ENCODE results near the gene JSRP1. TPM values are rescaled to one million over a fixed set of nuclear protein-coding genes. Genes with fewer than 3 reads are reported as not detected.

The JSRP1 gene
- total RNA-seq, 1 donor from 2014 or later = not detected

DNA sequence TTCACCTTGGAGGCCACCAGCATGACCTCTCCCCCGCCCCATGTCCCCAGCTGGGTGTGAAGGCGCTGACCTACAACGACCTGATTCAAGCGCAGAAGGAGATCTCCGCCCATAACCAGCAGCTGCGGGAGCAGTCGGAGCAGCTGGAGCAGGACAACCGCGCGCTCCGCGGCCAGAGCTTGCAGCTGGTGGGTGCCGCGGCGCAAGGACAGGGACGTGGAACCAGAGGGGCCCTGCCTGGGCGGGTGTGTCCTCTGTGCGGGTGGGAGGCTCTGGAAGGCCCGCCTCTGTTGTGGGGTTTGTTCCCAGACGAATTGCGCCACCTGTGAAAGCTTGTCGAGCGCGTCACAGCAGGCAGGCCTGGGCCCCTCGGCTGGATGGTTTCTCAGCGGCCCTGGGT, 42.4 kb downstream of the JSRP1 start:
- H3K36me3 Mint-ChIP-seq (ENCODE audit: unreplicated experiment) = peaks cover 4% of the 10 kb centered on the region
- TF ChIP-seq, protein P1, sequence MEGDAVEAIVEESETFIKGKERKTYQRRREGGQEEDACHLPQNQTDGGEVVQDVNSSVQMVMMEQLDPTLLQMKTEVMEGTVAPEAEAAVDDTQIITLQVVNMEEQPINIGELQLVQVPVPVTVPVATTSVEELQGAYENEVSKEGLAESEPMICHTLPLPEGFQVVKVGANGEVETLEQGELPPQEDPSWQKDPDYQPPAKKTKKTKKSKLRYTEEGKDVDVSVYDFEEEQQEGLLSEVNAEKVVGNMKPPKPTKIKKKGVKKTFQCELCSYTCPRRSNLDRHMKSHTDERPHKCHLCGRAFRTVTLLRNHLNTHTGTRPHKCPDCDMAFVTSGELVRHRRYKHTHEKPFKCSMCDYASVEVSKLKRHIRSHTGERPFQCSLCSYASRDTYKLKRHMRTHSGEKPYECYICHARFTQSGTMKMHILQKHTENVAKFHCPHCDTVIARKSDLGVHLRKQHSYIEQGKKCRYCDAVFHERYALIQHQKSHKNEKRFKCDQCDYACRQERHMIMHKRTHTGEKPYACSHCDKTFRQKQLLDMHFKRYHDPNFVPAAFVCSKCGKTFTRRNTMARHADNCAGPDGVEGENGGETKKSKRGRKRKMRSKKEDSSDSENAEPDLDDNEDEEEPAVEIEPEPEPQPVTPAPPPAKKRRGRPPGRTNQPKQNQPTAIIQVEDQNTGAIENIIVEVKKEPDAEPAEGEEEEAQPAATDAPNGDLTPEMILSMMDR (IDR thresholded peaks at IDR 0.05; ENCODE audit: partially characterized antibody, unreplicated experiment) = no peak
- H3K27ac Mint-ChIP-seq (ENCODE audit: unreplicated experiment) = no peak overlapping the region
- H3K27me3 Mint-ChIP-seq (ENCODE audit: unreplicated experiment) = peaks cover 6% of the 10 kb centered on the region
- no peak for DNase-seq
- peaks cover 4% of the 10 kb centered on the region for H3K9me3 Mint-ChIP-seq (ENCODE audit: unreplicated experiment)
- peaks cover 6% of the 10 kb centered on the region for H3K4me1 Mint-ChIP-seq (ENCODE audit: low read depth, unreplicated experiment)
- no peak overlapping the region for H3K4me3 Mint-ChIP-seq (ENCODE audit: unreplicated experiment)

DNA sequence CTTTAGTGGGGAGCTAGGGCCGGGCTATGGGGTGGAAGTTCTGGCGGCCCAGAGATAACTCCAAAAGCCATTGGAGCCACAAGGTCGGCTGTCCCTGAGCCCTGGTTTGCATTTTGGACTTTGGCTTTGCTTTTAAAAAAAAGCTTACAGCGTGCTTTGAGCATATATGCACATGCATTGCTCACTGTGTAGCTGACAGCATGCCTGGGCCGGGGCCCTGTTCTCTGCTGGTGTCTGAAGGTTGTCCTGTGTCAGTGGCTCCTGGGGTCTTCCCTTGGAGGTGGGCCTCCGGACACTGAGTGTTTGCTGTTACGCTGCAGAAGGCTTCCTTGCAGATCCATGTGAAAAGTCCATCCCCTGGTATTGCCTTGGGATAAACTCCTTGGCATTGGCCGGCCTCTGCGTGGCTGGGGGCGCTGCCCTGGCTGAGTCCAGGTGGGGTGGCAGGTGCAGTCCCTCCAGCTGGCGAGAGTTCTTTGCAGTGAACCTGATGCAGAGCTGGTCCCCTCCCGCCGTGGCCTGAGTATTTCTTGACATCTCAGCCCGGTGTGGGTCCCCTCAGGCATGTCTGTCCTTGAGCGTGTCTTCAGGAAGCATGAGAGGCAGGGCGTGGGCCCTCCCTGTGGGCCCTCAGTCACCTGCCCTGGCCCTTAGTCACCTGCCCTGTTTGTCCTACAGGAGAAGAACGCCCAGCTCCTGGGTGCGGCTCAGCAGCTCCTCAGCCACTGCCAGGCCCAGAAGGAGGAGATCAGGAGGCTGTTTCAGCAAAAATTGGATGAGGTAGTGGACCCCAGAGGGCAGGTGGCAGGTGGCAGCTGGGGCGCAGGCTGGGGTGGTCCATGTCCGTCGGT, 43.1 kb downstream of the JSRP1 start:
- peaks cover 4% of the 10 kb centered on the region for H3K9me3 Mint-ChIP-seq (ENCODE audit: unreplicated experiment)
- peak overlapping the region; percentile 18 for H3K27ac Mint-ChIP-seq (ENCODE audit: unreplicated experiment)
- no peak for DNase-seq
- H3K36me3 Mint-ChIP-seq (ENCODE audit: unreplicated experiment) = peaks cover 4% of the 10 kb centered on the region
- TF ChIP-seq, protein P1 (IDR thresholded peaks at IDR 0.05; ENCODE audit: partially characterized antibody, unreplicated experiment) = no peak
- peaks cover 6% of the 10 kb centered on the region for H3K27me3 Mint-ChIP-seq (ENCODE audit: unreplicated experiment)
- H3K4me3 Mint-ChIP-seq (ENCODE audit: unreplicated experiment) = peak overlapping the region; percentile 32
- H3K4me1 Mint-ChIP-seq (ENCODE audit: low read depth, unreplicated experiment) = peaks cover 6% of the 10 kb centered on the region

DNA sequence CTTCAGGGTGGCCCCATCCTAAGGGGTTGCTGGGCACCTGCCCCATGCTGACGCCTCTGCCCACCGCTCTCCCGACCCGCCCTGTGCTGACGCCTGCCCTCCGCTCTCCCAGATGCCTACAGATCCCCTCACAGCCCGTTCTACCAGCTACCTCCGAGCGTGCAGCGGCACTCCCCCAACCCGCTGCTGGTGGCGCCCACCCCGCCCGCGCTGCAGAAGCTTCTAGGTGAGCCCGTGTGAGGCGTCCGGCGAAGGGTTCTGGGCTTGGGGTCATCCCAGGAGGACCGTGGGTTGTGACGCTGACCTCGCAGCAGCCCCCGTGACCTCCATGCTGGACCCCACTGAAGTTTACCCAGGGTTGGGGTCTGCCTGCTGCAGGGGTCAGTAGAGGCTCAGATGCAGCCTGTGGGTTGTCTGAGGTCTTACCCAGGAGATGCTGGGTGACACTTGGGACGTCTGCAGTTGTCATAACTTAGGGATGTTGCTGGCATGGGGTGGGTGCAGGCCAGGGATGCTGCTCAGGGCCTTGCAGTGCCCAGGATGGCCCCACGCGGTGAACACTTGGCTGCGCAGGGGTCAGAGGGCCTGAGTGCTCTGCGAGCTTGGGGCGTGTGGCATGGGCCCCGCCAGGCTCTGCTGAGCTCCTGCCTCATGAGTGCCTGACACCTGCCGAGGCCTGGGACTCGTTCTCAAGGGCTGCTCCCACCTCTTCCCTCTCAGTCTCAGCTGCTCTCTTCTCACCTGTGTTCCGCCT, 45.1 kb downstream of the JSRP1 start:
- no peak for DNase-seq
- TF ChIP-seq, protein P1 (IDR thresholded peaks at IDR 0.05; ENCODE audit: partially characterized antibody, unreplicated experiment) = no peak
- Mint-ChIP-seq H3K4me1 (ENCODE audit: low read depth, unreplicated experiment) (peaks cover 6% of the 10 kb centered on the region), H3K4me3 (ENCODE audit: unreplicated experiment) (no peak overlapping the region), H3K27me3 (ENCODE audit: unreplicated experiment) (peaks cover 6% of the 10 kb centered on the region), H3K36me3 (ENCODE audit: unreplicated experiment) (peaks cover 4% of the 10 kb centered on the region), H3K27ac (ENCODE audit: unreplicated experiment) (no peak overlapping the region), H3K9me3 (ENCODE audit: unreplicated experiment) (peaks cover 3% of the 10 kb centered on the region)

DNA sequence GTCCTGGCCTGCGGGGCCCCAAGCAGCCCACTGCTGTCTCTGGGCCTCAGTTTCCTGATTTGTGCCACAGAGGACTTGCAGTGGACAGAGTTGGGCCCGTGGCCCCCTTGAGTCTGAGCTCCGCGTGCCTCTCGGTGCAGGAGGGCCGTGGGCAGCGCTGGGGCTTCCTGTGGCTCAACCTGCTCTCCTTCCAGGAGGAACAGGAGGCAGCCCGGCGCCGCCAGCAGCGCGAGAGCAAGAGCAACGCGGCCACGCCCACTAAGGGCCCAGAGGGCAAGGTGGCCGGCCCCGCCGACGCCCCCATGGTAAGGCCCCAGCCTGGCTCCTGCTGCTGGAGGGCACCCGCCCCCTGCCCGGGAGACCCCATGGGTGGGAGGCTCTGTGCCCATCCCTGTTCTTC, 46.0 kb downstream of the JSRP1 start:
- Mint-ChIP-seq H3K27me3 (ENCODE audit: unreplicated experiment) (peaks cover 7% of the 10 kb centered on the region), H3K9me3 (ENCODE audit: unreplicated experiment) (peaks cover 3% of the 10 kb centered on the region), H3K27ac (ENCODE audit: unreplicated experiment) (no peak overlapping the region), H3K36me3 (ENCODE audit: unreplicated experiment) (peaks cover 4% of the 10 kb centered on the region), H3K4me1 (ENCODE audit: low read depth, unreplicated experiment) (peaks cover 2% of the 10 kb centered on the region), H3K4me3 (ENCODE audit: unreplicated experiment) (no peak overlapping the region)
- DNase-seq = no peak
- TF ChIP-seq, protein P1 (IDR thresholded peaks at IDR 0.05; ENCODE audit: partially characterized antibody, unreplicated experiment) = no peak

DNA sequence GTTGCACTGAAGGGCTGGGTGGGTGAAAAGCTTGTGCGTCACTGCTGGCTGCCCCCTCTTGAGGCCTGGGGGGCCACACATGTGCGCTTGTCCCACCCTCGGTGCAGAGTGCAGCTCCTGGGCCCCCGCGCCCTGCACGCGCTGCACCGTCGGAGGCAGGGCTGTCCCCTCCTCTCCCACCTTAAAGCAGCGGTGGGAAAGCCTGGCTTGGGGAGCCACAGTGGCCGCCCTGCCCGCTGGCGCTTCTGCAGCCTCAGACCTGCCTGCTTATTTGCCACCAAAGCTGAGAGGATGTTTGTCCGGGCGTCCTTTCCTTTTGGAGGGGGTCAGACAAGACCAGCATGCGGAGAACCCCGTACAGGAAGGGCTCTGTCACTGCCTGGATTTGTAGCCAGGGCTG, 46.8 kb downstream of the JSRP1 start:
- no peak overlapping the region for H3K4me3 Mint-ChIP-seq (ENCODE audit: unreplicated experiment)

More for the DNA sequence above, 46.8 kb downstream of the JSRP1 start:
- Mint-ChIP-seq H3K27ac (ENCODE audit: unreplicated experiment) (no peak overlapping the region), H3K27me3 (ENCODE audit: unreplicated experiment) (peaks cover 5% of the 10 kb centered on the region), H3K4me1 (ENCODE audit: low read depth, unreplicated experiment) (peaks cover 2% of the 10 kb centered on the region), H3K36me3 (ENCODE audit: unreplicated experiment) (peaks cover 4% of the 10 kb centered on the region), H3K9me3 (ENCODE audit: unreplicated experiment) (peaks cover 3% of the 10 kb centered on the region)
- TF ChIP-seq, protein P1 (IDR thresholded peaks at IDR 0.05; ENCODE audit: partially characterized antibody, unreplicated experiment) = no peak
- no peak for DNase-seq

Data from glutamatergic neuron (in vitro differentiated cells).